CD4-positive, alpha-beta T cell treated with Interleukin-4 for 1 hour (primary cell): Measurements from ENCODE around the gene MANSC1.
"Not testable (repeated sequence)": the region's sequence is repeated elsewhere in the genome, so short reads cannot be mapped to it uniquely, and the experiment has no call there.

Experiments used
- DNase-seq, 2 donors: peaks; one replicate each; pipeline ENCODE4 v3.0.0-alpha.2; 2020 to 2022

MANSC1 gene

DNA sequence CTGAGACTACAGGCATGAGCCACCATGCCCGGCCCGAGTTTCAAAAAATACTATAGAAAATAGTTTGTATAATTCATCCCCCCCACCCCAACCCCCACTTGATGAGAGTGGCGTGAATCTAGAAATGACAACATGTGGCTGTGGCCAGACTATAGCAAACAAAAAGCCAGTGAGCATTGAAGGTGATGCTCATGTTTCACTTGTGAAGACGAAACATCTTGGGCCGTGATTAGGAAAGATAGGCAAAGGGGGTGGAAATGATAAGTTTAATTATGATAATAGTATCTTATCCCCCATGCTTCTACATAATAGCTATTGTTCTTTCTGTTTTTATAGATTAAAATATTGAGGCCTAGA is 15.4 kb upstream of the MANSC1 start:
- DNase-seq, result no peak

DNA sequence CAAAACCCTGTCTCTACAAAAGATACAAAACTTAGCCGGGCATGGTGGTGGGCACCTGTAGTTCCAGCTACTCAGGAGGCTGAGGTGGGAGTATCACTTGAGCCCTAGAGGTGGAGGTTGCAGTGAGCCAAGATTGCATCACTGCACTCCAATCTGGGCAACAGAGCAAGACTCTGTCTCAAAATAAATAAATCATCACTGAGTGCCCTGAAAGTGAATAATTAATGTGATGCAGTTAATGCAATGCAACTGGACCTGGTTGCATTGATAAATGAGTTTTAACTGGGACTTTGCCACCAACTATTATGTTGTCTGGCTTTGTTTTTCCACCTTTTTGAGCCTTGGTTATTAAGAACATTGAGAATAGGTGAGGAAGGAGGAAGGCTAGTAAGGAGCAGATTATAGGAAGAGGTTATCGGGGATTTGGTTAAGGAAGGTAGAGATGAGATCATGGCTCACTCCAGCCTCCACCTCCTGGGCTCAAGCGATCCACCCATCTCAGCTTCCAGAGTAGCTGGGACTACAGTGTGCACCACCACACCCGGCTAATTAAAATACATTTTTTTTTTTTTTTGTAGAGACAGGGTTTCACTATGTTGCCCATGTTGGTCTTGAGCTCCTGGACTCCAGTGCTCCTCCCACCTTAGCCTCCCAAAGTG is 14.9 kb upstream of the MANSC1 start:
- DNase-seq, result no peak

DNA sequence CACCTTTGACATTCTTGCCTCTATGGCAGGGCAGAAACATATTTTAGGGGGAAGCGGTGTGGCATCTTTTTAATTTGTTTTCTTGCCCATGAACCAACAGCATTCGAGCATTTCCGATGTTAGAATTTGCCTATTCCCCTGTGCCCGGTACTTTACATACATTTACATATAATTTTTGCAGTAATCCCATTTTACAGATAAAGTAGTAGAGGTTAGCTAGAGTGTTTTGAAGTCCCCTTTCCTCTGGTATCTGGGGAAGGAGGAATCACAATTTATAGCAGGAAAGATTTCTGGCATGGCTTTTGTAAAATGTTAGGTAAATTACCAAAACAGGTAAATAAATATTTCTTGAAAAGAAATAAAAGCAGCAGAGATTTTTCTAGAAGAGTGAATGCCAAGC is 8.5 kb upstream of the MANSC1 start:
- DNase-seq, result no peak

DNA sequence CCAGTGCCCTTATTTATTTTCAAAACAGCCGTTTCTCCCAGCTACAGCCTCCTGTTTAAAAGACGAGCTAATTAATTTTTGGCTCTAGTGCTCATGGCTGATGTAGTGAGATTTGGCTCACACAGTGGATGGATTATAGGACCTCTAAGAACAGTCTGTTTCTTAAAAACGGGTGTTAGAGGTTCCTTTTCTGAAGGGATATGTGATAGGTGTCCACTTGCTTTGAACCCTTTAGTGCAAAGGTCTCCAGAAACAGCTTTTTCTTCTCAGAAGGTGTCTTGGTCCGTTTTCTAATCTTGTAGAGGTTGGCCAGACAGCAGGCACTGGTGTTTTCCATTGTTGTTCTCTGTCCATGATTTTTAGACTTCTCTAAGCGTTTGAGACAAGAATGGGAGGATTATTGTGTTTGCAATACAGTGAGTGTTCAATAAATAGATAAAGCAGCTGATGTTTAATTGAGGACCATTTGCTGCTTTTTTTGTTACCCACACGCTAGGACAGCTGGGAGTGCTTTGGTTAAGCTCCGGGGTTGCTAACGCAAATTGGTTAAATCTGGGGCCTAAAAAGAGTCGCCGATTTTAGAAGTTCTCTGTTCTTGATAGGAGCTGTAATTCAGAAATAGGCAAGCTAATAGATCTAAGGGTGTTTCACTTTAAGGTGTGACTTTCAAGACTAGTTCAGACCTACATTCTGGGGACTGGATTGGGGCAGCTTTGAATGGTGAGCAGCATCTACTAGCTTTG is 7.8 kb upstream of the MANSC1 start:
- peak; percentile 26 to 72 for DNase-seq

DNA sequence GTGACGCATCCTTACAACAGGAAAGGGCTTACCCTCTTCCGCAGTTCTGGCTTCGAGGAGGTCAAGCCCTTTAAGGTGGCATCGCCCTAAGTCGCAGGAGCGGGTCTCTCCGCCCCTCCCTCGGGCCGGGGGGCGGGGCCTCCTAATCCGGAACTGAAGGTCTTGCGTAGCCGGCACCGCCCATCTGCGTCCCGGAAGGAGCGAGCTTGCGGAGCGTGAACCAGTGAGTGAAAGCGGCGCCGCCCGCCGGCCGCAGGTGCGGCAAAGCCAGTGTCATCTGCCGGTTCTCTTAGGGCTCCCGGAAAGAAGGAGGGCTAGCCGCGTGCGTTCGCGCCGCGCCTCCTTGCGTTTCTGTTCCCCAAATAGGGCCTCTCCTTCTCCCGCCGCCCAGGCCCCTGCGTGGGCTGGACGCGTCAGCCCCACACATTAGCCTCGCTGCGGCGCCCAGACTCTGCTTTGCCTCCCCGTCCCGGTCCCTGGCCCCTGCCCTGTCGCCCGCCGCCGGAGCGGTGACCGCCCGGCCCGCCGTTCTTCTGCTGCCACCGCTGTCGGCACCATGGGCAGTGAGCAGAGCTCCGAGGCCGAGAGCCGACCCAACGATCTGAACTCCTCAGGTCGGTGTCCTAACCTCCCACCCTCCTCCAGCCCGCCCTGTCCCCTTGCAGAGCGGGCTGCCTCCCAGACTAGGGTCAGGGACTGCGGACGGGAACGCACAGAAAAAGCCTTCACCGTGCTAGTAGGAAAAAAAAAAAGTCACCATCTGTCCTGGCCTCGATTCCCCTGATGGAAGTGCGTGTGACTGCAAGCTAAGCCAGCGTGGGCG is 7.1 kb upstream of the MANSC1 start, which contains the start of gene BORCS5:
TSS of gene BORCS5 (plus strand) at position 183 of the 823 bp plus-strand sequence. CDS start at position 557, 374 bp downstream.
- peak; percentile 98 to 99 for DNase-seq

DNA sequence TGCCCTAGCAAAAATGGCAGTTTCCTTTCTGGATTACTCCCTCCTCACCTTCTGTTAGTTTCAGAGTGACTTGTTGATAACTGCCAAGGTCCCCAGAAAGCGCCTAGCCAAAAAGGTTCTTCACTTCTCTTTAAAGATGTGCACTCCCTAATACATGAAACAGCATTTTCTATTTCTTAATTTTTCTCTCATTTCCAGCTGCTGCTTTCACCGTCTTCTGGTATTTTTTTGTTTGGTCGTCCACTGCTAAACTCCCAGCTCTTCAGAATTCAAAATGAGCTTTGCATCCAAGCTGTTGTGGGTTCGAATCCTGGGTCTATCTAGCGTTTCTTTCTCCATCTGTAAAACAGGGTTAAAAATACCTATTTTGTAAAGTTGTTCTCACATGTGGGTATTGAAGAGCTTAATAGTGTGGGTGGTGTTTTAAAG is 6.4 kb upstream of the MANSC1 start:
- no peak for DNase-seq

DNA sequence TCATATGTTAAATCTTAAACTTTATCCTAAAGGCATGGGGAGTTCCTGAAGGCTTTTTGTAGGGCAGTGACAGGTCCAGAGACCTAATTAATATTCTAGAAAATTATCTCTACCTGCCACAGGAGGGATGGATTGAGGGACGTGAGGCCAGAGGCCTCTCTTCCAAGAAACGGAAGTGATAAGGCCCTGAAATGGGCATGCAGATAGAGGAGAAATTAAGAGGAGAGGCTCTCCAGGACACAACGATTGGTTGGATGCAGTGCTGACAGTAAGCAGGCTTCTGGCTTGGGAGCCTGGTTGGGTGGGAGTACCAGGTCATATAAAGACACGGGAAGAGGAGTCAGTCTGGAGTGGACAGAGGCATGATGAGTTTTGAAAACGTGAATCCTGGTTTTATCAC is 3.8 kb upstream of the MANSC1 start:
- DNase-seq, result no peak

DNA sequence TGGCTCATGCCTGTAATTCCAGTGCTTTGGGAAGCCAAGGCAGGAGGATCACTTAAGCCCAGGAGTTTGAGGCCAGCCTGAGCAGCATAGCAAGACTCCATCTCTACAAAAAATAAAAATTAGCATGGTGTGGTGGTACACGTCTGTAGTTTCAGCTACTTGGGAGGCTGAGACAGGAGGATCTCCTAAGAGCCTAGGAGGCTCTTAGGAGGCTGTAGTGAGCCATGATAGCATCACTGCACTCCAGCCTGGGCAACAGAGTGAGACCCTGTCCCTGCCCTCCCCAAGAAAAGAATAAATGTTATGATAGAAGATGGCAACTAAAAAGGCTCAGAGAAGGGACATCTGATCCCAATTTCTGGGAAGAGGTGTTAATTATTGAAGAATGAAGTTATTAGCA is 3.2 kb upstream of the MANSC1 start:
- DNase-seq, result no peak

DNA sequence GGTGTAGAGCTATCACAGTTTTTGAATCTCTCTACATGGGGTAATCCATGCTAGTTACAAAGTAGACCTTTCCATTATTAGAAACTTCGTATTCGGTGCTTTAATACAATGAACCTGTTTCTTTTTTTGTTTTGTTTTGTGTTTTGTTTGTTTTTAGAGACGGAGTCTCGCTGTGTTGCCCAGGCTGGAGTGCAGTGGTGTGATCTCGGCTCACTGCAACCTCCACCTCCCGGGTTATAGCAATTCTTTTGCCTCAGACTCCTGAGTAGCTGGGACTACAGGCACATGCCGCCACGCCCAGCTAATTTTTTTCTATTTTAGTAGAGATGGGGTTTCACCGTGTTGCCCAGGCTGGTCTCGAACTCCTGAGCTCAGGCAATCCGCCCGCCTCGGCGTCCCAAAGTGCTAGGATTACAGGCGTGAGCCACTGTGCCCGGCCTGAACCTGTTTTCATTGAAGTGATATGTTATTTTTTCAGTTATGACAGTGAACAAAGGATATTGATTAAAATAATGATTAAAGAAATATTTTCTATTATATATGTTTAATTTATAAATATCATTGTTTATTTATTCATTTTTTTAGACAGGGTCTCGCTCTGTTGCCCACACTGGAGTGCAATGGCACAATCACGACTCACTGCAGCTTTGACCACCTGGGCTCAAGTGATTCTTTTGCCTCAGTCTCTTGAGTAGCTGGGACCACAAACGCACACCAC is 1.6 kb upstream of the MANSC1 start:
- not testable (repeated sequence) for DNase-seq

DNA sequence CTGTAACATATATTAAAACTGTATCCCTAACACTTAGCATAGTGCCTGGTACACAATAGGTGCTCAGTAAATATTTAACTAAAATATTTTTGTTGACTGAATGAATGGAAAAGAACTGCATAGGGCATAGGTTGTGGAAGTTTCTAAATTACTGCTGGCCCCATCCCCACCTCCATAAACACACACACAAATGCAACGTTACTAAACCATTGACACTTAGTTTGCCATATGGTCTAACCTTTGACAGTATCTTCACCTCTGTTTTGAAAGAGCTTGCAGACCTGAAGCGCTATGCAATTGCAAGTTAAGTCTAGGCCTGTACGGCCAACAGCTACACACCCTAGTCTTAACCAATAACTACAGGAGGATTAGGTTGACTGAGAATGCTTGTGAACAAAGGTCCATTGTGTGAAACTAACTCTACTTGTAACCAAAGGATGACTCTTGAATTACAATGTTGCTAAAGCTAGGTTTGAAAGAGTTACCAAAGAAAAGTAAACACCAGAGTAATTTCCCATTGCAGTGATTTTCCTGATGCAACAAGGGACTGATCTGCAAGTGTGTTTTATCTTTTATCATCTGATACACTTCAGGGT is 924 bp upstream of the MANSC1 start:
- no peak for DNase-seq

DNA sequence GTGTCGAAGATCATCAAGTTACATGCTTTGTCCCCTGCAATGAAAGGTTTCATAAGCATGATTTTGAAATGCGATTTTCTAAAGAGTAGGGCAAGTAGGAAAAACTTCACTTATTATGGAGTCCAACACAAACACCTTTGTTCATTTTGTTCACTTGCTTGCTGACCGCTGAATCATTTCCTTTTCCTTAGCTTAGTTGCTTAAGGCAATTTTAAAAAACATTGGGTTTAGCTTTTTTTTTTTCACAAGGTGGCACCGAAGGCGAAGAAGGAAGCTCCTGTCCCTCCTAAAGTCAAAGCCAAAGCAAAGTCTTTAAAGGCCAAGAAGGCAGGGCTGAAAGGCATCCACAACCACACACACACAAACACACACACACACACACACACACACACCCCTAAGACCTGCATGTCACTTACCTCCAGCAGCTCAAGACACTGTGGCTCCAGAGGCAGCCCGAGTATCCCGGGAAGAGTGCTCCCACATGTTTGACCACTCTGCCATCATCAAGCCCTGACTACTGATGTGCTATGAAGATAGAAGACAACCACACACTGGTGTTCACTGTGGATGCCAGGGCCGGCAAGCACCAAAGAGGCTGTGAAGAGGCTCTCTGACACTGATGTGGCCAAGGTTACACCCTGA is 11.4 kb downstream of the MANSC1 start:
- no peak for DNase-seq

DNA sequence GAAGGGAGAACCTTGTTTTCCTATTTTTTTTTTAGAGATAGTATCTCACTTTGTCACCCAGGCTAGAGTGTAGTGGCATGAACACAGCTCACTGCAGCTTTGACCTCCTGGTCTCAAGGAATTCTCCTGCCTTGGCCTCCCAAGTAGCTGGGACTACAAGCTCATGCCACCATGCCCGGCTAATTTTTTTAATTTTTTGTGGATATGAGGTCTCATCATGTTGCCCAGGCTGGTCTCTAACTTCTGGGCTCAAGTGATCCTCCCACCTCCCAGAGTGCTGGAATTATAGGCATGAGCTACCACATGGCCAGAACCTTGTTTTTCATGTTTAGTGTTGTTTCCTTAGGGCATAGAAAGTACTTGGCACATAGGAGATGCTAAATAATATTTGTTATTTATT is 13.5 kb downstream of the MANSC1 start:
- no peak for DNase-seq

DNA sequence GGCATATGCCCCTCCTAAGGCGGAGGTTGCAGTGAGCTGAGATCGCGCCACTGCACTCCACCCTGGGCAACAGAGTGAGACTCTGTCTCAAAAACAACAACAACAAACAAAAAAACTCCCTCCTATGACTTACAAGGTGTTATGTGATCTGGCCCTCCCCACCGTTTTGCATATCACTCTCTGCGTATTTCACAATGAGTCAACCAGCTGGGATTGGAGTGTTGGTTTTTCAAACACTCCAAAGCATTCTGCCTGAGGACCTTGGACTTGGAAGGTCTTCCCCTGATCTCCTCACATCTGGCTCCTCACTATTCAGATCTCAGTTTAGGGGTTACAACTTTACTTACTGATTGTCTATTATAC is 14.0 kb downstream of the MANSC1 start:
- DNase-seq, result no peak

DNA sequence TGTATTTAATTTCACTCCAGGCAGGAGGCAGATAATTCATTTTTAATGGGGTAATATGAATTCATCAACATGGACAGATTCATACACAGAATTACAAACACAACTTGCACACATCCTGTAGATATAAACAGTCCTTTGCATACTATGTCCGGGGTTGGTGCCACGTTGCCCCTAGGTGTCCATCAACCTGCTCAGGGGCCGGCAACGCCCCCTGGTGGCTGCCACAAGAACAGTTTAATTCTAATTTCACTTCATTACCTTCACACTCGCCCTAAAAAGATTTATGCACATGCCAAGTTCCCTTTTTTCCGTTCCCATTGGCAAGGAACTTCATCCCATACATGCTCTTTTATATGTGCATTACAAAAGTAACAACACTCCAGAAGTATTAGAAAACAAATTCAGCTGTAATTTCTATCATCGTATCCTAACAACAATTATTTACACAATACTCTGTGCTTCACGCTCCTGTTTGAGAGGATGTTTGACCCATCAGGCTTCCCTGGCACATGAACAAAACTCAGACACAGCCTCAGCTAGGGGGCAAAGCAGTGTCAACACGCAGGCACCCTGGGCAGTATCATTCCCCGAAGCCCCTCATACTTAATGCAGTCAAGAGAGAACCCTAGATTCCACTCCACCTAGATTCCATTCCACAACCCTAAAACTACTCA is 15.5 kb downstream of the MANSC1 start:
- peak; percentile 54 to 65 for DNase-seq

DNA sequence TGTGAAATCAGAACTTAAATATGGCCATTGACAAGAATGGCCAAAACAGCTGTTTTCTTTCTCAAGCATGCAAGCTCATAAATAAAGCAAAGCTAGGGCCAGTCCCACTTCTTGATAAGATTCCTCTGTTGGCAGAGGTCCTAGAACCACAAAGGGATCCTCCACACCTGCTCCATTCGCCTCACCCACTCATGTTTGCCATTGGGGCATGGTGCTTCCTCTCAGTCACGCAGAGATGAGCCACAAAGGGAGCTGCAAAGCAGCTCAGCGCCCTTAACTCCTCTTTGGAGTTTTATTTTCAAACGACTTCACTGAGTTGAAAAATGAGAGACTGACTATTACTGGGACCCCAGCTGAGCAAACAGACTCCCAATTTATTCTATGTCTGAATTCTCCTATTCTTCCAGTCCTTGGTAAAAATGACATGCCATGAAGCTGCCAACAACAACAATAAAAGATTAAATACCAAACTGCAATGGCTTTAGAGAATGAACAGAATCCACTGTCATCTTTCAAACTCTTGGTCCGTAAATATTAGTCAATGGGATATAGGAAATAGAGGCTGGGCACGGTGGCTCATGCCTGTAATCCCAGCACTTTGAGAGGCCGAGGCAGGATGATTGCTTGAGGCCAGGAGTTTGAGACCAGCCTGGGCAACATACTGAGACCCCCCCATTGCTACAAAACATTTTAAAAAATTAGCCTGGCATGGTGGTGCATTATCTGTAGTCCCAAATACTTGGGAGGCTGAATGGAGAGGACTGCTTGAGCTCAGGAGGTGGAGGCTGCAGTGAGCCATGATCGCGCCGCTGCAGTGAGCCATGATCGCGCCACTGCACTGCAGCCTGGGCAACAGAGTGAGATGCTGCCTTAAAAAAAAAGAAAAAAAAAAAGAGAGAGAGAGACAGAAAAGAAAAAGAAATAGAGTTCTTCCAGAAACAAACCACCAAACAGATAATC is 16.4 kb downstream of the MANSC1 start:
- DNase-seq, result no peak

DNA sequence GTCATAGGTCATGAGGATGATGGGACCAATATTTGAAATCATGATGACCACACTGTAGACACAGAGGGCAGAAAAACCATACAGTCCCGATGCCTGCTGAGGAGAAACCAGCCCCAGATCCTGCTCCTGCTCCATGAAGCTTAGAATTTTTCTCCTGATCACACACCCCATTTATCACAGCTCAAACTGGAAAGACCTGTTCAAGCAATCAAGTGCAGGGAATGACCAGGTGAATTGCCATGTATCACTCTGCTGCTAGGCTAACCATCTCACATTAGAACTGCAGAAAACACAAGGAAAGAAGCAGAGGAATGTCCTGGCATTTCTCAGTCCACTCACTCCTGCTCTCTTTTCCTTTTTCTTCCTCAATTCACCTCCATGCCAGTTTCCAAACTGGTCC is 18.1 kb downstream of the MANSC1 start:
- DNase-seq, result no peak

DNA sequence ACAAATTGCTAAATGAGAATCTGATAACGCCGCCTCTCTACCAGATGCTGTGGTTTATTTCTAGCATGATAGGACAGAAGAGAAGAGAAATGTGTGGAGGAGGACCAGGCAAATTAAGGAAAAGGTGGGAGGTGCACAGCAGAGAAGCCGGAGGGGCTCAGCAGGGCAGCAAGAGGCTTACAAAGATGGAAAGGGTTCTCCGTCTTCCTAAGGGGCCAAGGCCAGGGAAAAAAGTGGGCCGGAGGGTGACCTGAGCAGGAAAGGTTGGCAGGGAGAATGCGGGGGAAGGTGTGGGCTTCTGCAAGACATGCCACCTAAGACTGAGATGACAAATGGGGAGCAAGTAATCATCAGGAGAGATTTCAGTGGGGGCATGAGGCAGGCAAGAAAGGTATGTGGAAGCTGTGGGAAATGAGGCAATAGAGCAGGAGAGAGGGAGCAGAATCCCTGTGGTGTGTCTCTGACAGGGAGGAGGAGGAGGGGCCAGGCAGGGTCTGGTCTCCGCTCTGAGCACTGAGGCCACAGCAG is 18.7 kb downstream of the MANSC1 start:
- DNase-seq, result no peak

DNA sequence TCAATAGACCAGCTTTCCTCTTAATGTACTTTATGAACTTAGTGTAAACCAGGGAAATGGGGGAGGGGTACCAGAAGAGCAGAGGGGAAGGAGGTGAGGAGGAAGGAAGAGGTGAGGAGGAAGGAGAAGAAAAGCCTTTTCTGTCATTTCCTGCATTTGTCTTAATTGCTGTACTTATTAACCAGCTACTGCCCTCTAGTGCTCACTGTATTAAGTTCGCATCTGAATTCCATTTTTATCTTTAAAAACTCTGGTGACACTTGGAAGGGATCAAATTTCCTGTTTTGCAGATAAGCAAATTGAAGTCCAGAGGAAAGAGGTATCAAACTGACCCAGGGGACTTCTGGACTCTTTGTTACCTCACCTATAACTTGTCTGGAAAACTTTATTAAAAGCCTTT is 22.2 kb downstream of the MANSC1 start:
- DNase-seq, result peak; percentile 12 to 70

DNA sequence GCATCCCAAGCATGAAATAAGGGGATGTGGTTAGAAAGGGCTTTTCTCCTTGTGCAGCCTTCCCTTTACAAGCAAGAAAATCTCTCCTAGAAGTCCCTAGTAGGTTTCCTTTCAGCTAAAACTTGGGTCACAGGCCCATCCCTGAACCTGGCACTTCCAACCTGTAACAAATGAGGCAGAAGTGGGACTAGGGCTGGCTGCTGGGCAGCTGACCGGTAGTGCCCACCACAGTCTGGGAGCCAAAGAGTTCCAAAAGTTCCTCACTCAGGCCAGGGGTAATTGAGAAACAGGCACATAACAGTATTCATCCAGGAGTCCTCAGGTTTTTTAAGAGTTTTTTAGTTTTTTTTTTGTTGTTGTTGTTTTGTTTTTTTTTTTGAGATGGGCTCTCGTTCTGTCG is 23.8 kb downstream of the MANSC1 start:
- DNase-seq, result no peak

DNA sequence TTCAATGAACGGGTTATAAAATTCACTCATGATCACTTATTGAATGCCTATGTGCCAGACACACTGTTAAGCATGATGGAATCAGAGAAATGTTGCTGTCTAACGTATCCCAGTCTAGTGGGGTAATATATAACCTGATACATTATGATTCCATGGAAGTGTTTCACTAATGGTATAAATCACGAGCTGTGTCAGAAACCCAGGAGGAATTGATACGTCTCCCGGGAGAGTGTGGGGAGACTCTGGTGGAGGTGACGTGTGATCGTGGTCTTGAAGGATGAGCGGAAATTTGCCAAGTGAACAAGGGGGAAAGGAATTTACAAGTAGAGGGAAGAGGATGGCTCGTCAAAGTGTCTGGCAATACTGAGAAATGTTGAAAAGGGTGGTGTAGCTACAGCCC is 26.5 kb downstream of the MANSC1 start:
- no peak for DNase-seq
